LNCaP clone FGC (cell line): ENCODE results near the gene RPP14.
"Not testable (repeated sequence)": the region's sequence is repeated elsewhere in the genome, so short reads cannot be mapped to it uniquely, and the experiment has no call there.

Source experiments
- DNase-seq: peaks from one replicate; pipeline ENCODE4 v3.0.0-alpha.2; 2011; ENCODE audit warnings: low read depth
- H3K4me3 ChIP-seq: 2 replicates; pipeline ENCODE4 v1.5.1; 2011; ENCODE audit warnings: mild to moderate bottlenecking, low read depth, low read length, control low read depth
- TF ChIP-seq, protein P1 (sequence below): IDR thresholded peaks from 2 replicates; pipeline ENCODE4 v1.5.1; 2012; ENCODE audit warnings: mild to moderate bottlenecking; ENCODE audit not compliant: control insufficient read depth, insufficient read depth; ENCODE audit errors: extremely low read depth

RPP14 gene

DNA sequence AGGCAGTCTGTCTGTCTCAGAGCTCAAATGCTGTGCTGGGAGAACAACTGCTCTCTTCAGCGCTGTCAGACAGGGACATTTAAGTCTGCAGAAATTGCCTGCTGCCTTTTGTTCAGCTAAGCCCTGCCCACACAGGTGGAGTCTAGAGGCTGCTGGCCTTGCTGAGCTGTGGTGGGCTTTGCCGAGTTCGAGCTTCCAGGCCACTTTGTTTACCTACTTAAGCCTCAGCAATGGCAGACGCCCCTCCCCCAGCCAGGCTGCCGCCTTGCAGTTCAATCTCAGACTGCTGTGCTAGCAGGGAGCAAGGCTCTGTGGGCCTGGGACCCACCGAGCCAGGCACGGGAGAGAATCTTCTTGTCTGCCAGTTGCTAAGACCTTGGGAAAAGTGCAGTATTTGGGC is 25.0 kb upstream of the RPP14 start:
- DNase-seq, result no peak

DNA sequence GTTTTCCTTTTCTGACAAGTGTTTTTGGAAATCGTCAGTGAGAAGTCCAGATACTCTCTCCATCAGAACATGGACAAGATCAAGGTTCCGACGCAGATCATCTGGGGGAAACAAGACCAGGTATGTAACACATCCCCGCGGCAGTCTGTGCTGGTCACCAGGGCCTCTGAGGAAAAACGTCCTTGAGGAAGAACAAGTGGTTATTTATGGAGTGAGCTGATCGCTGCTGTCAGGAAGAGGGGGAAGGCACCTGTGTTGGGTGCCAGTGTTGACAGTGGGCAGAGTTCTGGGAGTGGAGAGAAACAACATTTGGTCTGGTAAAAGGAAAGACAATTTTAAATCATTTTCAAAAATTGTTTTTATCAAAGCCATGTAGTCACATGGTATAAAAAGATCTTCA is 20.7 kb upstream of the RPP14 start:
- H3K4me3 ChIP-seq, result no peak overlapping the region
- TF ChIP-seq, protein P1, sequence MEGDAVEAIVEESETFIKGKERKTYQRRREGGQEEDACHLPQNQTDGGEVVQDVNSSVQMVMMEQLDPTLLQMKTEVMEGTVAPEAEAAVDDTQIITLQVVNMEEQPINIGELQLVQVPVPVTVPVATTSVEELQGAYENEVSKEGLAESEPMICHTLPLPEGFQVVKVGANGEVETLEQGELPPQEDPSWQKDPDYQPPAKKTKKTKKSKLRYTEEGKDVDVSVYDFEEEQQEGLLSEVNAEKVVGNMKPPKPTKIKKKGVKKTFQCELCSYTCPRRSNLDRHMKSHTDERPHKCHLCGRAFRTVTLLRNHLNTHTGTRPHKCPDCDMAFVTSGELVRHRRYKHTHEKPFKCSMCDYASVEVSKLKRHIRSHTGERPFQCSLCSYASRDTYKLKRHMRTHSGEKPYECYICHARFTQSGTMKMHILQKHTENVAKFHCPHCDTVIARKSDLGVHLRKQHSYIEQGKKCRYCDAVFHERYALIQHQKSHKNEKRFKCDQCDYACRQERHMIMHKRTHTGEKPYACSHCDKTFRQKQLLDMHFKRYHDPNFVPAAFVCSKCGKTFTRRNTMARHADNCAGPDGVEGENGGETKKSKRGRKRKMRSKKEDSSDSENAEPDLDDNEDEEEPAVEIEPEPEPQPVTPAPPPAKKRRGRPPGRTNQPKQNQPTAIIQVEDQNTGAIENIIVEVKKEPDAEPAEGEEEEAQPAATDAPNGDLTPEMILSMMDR, result no peak
- DNase-seq, result no peak

More for the DNA sequence above, 25.0 kb upstream of the RPP14 start:
- TF ChIP-seq, protein P1, result no peak
- H3K4me3 ChIP-seq, result no peak overlapping the region

- TF ChIP-seq, protein P1, result no peak
- no peak for DNase-seq
- H3K4me3 ChIP-seq, result no peak overlapping the region
Observed at GRCh38 chr3:58287354-58287753, 18.7 kb upstream of the RPP14 start.

GRCh38 chr3:58288011-58288728 is 17.9 kb upstream of the RPP14 start:
- TF ChIP-seq, protein P1, result no peak
- no peak for DNase-seq

GRCh38 chr3:58288964-58289613 is 17.0 kb upstream of the RPP14 start:
- H3K4me3 ChIP-seq, DNase-seq: not testable (repeated sequence)

More at GRCh38 chr3:58288011-58288728, 17.9 kb upstream of the RPP14 start:
- H3K4me3 ChIP-seq, result no peak overlapping the region

DNA sequence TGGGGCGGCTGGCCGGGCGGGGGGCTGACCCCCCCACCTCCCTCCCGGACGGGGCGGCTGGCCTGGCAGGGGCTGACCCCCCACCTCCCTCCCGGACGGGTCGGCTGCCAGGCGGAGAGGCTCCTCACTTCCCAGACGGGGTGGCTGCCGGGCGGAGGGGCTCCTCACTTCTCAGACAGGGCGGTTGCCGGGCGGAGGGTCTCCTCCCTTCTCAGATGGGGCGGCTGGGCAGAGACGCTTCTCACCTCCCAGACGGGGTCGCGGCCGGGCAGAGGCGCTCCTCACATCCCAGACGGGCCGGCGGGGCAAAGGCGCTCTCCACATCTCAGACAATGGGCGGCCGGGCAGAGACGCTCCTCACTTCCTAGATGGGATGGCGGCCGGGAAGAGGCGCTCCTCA is 15.6 kb upstream of the RPP14 start:
- DNase-seq, H3K4me3 ChIP-seq: not testable (repeated sequence)

GRCh38 chr3:58291671-58292338 is 14.2 kb upstream of the RPP14 start:
- no peak for DNase-seq
- TF ChIP-seq, protein P1, result no peak
- H3K4me3 ChIP-seq, result no peak overlapping the region
